Subcutaneous adipose tissue (tissue), 4 donors: ENCODE measurements around the gene FRY. TPM values are rescaled to one million over a fixed set of nuclear protein-coding genes. Genes with fewer than 3 reads are reported as not detected.

ENCODE experiments used
- CTCF ChIP-seq: fragments of 450-650 bp; IDR thresholded peaks from one replicate; pipeline ENCODE4 v1.5.1; 2016; ENCODE audit warnings: low read depth, mild to moderate bottlenecking, control low read depth, antibody characterized with exemption, moderate library complexity
- total RNA-seq, 4 donors: library from RNA; depleted of rRNA; stranded (reverse); fragments of >200 nt; gene quantifications; one replicate each; pipeline ENCODE4 v1.1.0, GENCODE V29; 2016

FRY gene
- total RNA-seq, 4 donors from 2014 or later = 26.2 to 71.6 (median 41.1) TPM

DNA sequence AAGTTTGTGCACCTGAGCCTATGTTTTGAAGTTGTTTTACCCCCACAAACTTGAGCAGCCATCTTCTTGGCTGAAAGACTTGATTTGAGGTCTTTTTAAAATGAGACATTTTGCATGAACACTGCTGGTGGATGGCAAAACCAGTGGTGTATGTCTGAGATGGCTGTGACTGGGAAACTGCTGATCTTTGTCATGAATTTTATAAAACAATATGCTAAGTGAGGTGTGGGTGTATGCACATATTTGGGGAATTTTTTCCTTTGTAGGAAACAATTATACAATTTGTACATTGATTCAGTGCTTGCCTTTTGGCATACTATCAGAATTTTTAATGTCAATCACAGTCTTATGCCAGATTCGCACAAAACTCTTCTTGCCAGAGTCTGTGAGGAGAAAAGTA, 231.0 kb downstream of the FRY start:
- TF ChIP-seq CTCF = no peak

DNA sequence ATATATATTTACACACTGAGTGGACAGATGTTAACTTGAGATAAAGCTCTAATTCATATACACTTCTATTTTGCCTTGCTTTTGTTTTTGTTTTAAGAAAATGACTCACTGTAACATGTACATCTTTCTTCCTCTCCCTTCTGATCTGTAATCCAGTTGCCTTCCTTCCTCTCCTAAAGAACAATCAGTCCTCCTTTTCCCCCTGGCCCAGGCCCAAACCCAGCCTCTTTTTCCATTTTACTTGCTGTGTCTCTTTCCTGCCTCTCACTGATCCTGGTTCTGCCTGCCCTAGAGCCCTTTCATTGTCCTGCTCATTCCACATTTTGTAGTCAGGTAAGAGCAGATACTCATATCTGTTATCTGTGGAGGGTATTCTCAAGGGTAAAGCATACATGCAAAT, 232.8 kb downstream of the FRY start:
- no peak for TF ChIP-seq CTCF

DNA sequence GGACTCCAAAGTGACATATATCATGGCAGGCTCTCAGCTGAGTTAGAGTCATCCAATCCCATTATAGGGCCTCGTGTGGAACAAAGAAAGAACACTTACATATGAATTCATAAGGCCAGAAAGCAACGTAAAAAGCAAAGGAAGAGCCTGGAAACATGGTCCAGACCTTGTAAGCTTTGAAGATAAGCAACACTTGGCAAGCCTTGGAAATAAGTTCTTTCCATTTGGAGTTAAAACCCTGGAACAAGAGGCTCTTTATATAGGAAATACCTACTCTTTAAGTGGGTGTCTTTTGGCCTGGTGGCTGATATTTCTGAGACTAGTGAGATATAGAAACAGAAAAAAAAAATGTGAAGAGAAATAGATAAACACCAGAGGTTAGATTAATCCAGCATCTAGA, 234.2 kb downstream of the FRY start:
- TF ChIP-seq CTCF = no peak

GRCh38 chr13:32266130-32266529, 234.6 kb downstream of the FRY start:
- TF ChIP-seq CTCF = no peak

GRCh38 chr13:32267836-32268439, 236.4 kb downstream of the FRY start:
- TF ChIP-seq CTCF = no peak

- TF ChIP-seq CTCF = no peak
Measured at GRCh38 chr13:32272021-32272683, 240.6 kb downstream of the FRY start.

DNA sequence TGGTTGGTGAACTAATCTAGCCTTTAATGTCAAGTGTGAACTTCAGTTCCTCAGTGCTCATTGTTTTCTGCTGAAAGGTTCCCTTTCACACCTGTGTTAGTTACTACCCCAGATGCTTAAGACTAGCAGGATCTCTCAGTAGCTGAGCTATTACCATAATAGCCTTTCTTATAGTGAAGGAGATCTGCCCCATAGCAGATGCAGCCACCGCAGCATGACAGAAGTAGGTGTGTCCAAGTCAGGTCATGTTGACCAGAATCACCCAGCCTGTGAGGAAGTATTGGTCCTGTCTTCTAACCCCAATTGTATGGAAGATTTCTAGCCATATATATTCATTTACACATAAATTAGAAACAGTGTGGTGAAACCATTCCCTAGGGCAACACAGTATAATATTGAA, 246.3 kb downstream of the FRY start:
- TF ChIP-seq CTCF = no peak
